ENCODE results near the gene HVCN1. TPM values are rescaled to one million over a fixed set of nuclear protein-coding genes. Genes with fewer than 3 reads are reported as not detected.

Gene HVCN1
- total and polyA plus RNA-seq, 2 donors (not counting 1 experiment from before 2014, with no cell fraction given): 216 to 422 TPM

DNA sequence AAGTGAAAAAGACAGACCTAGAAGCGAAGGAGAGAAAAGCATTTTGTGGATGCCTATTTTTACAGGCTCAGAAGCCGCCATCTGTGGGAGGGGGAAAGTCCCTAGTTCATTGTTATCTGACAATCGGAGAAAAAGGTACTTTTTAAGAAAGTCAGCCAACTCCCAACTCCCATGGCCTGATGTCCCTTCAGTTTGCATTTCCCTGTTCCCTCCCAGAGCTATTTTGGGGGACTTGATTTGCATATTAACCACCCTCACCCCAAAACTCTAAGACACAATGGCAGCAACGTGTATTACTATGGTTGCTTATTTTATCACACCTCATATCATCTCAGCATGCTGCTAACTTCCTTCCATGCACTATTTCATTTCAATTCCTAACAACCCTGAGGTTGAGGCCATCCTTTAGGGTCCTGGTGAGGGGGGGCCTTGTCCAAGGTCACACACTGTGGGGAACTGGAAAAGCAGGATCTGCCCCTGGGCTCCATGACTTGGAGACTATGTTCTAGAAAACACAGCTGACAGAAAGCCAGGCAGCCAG is 18.7 kb downstream of the HVCN1 start:
- peak; percentile 84 for DNase-seq
- Mint-ChIP-seq H3K27me3 (no peaks in the 10 kb centered on the region), H3K9me3 (ENCODE audit: insufficient read depth) (peaks cover 5% of the 10 kb centered on the region), H3K4me1 (peaks cover 86% of the 10 kb centered on the region), H3K4me3 (peak overlapping the region; percentile 84), H3K27ac (peak overlapping the region; percentile 96)
- H3K4me3 ChIP-seq (ENCODE audit: control extremely low read depth in 1 of 5, extremely low read depth in 1 of 5, insufficient read depth in 1 of 5, low read depth in 2 of 5, low read length in 4 of 5): peak overlapping the region in 1 of 5 experiments; percentile 15
- H3K36me3 ChIP-seq (replicated peaks in 1 of 2; ENCODE audit: control extremely low read depth in 1 of 2, control insufficient read depth in 1 of 2, extremely low read depth in 1 of 2, insufficient read depth in 2 of 2, low read length in 1 of 2): peaks cover 6 to 74% of the 10 kb centered on the region in 2 experiments
- 0% methylated on average over 1 of the region's 4 CpGs for WGBS (ENCODE audit: insufficient coverage)
- intact Hi-C loops (cut with micrococcal nuclease): loop anchor here (1.0 kb wide), 1 partner anchor 15 kb away; no protein-coding TSS in a partner anchor
- H4K20me1 ChIP-seq (ENCODE audit: control insufficient read depth, insufficient read depth, low read length, poor library complexity, severe bottlenecking): no peaks in the 10 kb centered on the region
- ChIA-PET POLR2A (interaction anchor here (0.6 to 2.9 kb wide), 4 partner anchors 16 to 625 kb away, joined by 3 to 17 read pairs (median 5); partner anchors contain the start of gene TCTN1), CTCF (interaction anchor here (0.8 to 5.3 kb wide), 4 partner anchors 12 to 68 kb away, joined by 3 to 22 read pairs (median 4); no protein-coding TSS in a partner anchor)
- H3K4me1 ChIP-seq (ENCODE audit: control insufficient read depth in 2 of 2, insufficient read depth in 2 of 2, low read length in 2 of 2): peaks cover 91 to 100% of the 10 kb centered on the region in 2 donors
- H3K27ac ChIP-seq (ENCODE audit: low read length in 2 of 2): peak overlapping the region; percentile 84 to 99
- peaks cover 0 to 17% (median 1%) of the 10 kb centered on the region in 3 donors for H3K9me3 ChIP-seq (ENCODE audit: control extremely low read depth in 1 of 3, control insufficient read depth in 2 of 3, insufficient read depth in 1 of 3, low read length in 2 of 3)
- H2AFZ ChIP-seq (ENCODE audit: insufficient read depth, low read depth, low read length, poor library complexity, severe bottlenecking): no peak overlapping the region
- peak overlapping the region; percentile 73 for H3K4me2 ChIP-seq (replicated peaks; ENCODE audit: low read depth, low read length, poor library complexity, severe bottlenecking)
- peaks cover 94% of the 10 kb centered on the region for H3K79me2 ChIP-seq (ENCODE audit: control insufficient read depth, insufficient read depth, low read length)
- H3K9ac ChIP-seq (ENCODE audit: low read length): peak overlapping the region; percentile 45
- TF ChIP-seq EZH2 (IDR thresholded peaks at IDR 0.05; ENCODE audit: borderline replicate concordance, insufficient read depth, low read depth, low read length, poor library complexity, severe bottlenecking) (no peak), CTCF (IDR thresholded peaks at IDR 0.05) (no peak)
- H3K27me3 ChIP-seq (replicated peaks in 1 of 4; ENCODE audit: control extremely low read depth in 1 of 4, control insufficient read depth in 3 of 4, insufficient read depth in 4 of 4, low read length in 3 of 4): no peaks in the 10 kb centered on the region
- peak; percentile 46 for ATAC-seq (ENCODE audit: low read depth)

DNA sequence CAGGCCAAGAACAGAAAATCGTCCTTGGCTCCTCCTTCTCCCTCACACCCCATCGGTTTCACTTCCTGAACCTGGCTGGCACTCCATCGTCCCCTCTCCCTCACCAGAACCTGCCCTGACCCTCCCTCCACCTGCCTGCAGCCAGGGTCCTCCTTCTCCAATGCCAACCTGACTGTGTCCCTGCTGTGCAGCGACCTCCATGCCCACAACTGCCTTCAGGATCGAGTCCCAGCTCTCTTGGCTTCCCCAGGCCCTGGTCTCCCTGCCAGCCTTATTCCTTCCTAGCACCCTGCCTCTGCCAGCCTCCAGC is 19.8 kb downstream of the HVCN1 start:
- H3K4me3 Mint-ChIP-seq: peak overlapping the region; percentile 84
- CTCF ChIA-PET: interaction anchor here (0.9 to 5.3 kb wide), 5 partner anchors 18 to 68 kb away, joined by 3 to 22 read pairs (median 5); no protein-coding TSS in a partner anchor
- Histone ChIP-seq H3K36me3 (replicated peaks in 1 of 2; ENCODE audit: control extremely low read depth in 1 of 2, control insufficient read depth in 1 of 2, extremely low read depth in 1 of 2, insufficient read depth in 2 of 2, low read length in 1 of 2) (peaks cover 8 to 73% of the 10 kb centered on the region in 2 experiments), H3K79me2 (ENCODE audit: control insufficient read depth, insufficient read depth, low read length) (peaks cover 94% of the 10 kb centered on the region), H3K9me3 (ENCODE audit: control extremely low read depth in 1 of 3, control insufficient read depth in 2 of 3, insufficient read depth in 1 of 3, low read length in 2 of 3) (peaks cover 0 to 17% (median 1%) of the 10 kb centered on the region in 3 donors), H3K27ac (ENCODE audit: low read length in 2 of 2) (peak overlapping the region; percentile 84 to 99), H3K27me3 (replicated peaks in 1 of 4; ENCODE audit: control extremely low read depth in 1 of 4, control insufficient read depth in 3 of 4, insufficient read depth in 4 of 4, low read length in 3 of 4) (no peaks in the 10 kb centered on the region), H3K4me3 (ENCODE audit: control extremely low read depth in 1 of 5, extremely low read depth in 1 of 5, insufficient read depth in 1 of 5, low read depth in 2 of 5, low read length in 4 of 5) (peak overlapping the region in 4 of 5 experiments; percentile 2 to 51 (median 25)), H3K9ac (ENCODE audit: low read length) (peak overlapping the region; percentile 45), H3K4me2 (replicated peaks; ENCODE audit: low read depth, low read length, poor library complexity, severe bottlenecking) (peak overlapping the region; percentile 73), H2AFZ (ENCODE audit: insufficient read depth, low read depth, low read length, poor library complexity, severe bottlenecking) (peak overlapping the region; percentile 32), H4K20me1 (ENCODE audit: control insufficient read depth, insufficient read depth, low read length, poor library complexity, severe bottlenecking) (no peaks in the 10 kb centered on the region), H3K4me1 (ENCODE audit: control insufficient read depth in 2 of 2, insufficient read depth in 2 of 2, low read length in 2 of 2) (peaks cover 91 to 96% of the 10 kb centered on the region in 2 donors)
- TF ChIP-seq CTCF (IDR thresholded peaks at IDR 0.05): no peak
- TF ChIP-seq EZH2 (IDR thresholded peaks at IDR 0.05; ENCODE audit: borderline replicate concordance, insufficient read depth, low read depth, low read length, poor library complexity, severe bottlenecking): no peak
- ATAC-seq (ENCODE audit: low read depth): peak; percentile 69
- WGBS (ENCODE audit: insufficient coverage): 26% methylated on average over 5 of the region's 5 CpGs
- POLR2A ChIA-PET: interaction anchor here (0.6 to 2.9 kb wide), 5 partner anchors 9 to 44 kb away, joined by 3 to 17 read pairs (median 7); no protein-coding TSS in a partner anchor
- H3K4me1 Mint-ChIP-seq: peaks cover 87% of the 10 kb centered on the region
- intact Hi-C loops (cut with micrococcal nuclease): loop anchor here (1.0 kb wide), 2 partner anchors 8 kb away; no protein-coding TSS in a partner anchor
- H3K9me3 Mint-ChIP-seq (ENCODE audit: insufficient read depth): peaks cover 8% of the 10 kb centered on the region
- H3K27ac Mint-ChIP-seq: peak overlapping the region; percentile 96
- peak; percentile 86 for DNase-seq
- H3K27me3 Mint-ChIP-seq: no peaks in the 10 kb centered on the region
